HG03064 (cell line): Measurements from ENCODE around the gene CDK5R2.

ENCODE experiments used
- ATAC-seq: cut with Tn5 transposase; IDR thresholded peaks from one replicate; pipeline ENCODE4 v1.9.1; 2021; ENCODE audit warnings: low read depth; ENCODE audit not compliant: unreplicated experiment

The CDK5R2 gene

DNA sequence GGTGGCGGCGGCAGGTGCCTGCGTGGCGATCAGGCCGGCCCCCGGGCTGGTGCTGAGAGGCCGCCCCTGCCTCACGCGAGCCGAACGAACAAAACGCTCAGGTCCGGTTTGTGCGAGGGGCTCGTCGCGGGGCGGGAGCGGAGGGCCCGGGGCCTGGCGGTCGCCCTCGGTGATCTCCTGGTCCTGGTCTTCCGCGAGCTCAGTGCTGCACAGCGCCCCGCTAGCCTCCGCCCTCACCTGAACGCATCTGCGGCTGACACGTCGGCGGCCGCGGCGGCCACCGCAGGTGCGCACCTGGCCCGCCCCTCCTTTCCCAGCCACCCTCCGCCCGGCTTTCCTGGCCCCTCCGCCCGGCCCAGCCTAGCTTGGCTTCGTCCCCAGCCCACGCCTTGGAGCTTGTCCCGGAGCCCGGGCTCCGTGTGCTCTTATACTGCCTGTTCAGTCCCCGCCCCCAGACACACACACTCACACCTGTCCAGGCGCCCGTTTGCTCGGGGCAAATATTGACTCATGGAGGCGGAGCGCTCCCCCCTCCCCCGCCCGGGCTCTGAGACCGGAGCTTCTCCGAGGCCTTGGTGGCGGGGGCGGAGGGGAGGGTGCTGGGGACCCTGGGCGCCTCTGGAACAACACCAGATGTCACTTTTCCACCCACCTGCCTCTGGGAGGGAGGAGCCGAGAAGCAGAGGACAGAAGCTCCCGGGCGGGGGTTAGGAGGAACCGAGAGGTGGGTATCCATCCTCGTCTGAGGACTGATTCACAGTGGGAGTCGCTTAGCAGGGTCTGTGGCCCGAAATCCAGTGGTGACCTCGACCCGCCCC is 42.3 kb downstream of the CDK5R2 start:
- no peak for ATAC-seq

DNA sequence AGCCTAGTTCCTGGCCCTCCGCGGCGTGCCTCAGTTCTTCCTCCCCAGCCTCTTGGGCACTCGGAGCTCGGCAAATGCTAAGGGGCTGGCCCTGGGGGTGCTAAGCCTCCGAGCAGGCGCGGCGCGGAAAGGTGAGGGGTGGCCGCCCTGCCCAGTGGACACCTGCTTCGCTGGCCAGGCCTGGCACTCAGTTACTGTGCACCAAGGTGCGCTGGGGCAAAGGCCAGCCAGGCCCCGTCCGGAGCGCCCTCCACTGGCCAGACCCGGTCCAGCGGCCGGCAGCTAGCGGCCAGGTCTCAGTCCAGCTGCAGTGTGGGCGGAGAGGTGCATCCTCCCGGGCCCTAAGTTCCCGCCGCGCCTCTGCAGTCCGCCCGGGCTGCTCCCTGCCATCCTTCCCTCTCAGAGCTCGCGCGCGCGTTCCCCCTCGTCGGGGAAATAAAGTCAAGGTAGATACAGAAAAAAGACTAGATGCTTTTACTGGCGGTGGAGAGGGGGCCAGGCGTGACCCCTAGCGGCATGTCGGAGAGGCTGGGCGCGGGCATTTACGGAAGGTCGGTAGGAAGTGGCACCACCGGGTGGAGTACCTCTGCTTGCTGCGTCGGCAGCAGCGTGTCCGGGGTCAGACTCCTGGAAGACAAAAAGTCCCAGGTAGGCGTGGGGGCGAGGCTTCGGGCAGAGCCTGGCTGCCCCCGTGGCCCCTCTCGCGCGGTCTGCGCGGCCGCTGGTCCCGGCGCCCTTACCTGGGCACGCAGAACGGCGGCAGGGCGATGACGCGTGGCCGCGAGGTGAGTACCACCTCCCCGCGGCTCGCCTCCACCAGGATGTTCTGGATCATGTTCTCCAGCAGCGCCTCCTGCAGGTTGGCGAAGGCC is 43.2 kb downstream of the CDK5R2 start:
- no peak for ATAC-seq

DNA sequence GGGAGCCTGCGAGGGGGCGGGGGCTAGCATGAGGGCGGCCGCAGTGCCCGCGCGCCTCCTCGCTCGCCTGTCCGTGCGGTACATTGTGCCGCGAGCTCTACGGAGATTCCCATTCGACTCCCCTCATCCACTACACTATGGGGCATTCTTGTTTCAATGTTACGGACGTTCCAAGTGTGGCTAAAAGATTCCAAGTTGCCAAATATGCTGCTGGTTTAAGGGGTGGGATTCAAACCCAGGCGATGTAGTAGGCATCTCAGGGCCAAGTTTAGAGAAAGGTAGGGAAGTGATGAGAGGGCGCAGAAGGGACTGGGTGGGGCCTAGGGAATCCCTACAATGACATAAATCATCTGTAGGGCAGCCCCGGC is 43.8 kb downstream of the CDK5R2 start:
- ATAC-seq = no peak

DNA sequence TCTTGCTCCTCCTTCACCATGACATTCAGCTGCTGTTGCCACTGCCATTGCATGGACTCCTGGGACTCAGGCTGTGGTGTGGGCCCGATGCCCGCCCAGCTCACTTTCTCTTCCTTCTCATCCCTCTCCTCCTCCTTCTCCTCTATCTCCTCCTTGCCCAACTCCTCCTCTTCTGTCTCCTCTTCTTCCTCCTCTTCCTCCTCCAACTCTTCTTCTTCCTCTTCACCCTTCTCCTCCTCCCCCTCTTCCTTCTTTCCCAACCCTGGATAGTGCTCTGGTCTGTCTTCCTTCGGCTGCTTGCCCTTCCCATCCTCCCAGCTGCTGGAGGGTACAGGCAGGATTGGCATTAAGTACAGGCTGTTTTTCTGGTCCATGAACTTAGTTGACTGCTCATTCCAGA is 44.5 kb downstream of the CDK5R2 start:
- no peak for ATAC-seq

DNA sequence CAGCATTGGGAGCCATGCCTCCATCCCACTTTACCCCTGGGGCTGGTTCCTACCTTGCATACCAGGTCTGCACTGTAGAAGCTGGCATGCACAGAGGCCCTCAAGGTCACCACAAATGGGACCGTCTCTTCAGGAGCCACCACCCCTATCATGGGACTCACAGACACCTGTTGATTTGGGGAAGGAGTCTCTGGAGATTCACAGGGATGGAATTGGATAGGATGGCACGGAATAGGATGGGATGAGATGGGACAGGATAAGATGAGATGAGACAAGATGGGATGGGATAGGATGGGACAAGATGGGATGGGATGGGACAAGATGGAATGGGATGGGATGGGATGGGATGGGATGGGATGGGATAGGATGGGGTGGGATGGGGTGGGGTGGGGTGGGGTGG is 49.8 kb downstream of the CDK5R2 start:
- ATAC-seq = no peak

DNA sequence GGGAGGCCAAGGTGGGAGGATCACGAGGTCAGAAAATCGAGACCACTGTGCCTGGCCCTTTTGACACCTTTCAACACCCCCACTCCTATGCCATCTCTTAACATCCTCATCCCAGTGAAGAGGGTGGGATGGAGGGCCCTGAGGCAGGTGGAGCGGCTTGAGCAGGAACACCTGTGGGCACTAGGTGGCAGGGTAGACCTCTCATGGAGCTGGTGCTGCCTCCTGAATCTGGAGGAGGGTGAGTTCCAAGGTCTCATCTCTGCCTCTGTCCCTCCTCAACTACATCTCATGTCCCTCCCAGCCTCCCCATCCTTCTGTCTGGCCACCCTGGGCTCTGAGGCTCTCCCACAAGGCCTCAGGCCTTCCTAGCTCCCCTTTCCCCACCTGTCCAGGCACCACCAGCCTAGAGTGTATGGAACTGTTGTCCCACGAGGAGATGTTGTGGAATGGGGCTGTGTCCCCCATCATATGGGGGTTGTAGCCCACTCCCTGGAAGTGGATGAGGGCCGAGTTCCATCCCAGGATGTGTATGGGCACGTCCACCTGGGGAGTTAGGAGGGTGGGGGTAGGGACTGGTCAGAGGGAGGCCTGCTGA is 50.8 kb downstream of the CDK5R2 start:
- ATAC-seq = no peak

DNA sequence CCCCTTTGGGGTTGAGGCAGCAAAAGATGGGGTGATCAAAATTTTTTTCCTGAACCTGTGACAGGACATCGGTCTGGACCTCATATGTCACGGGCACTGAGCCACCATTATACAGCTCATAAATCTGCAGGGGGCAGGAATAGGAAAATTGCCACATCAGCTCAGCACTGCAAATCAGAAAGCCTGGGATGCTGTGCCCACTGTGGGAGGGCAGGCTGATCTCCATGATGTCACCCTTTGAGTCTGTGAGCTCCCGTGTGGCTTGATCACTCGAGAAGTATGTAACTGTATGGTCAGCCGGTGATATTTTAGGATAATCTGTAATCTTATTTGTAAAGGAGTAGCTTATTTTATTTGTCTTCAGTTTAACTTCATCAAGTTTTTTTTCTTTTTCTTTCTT is 51.4 kb downstream of the CDK5R2 start:
- ATAC-seq = no peak
